Right lobe of liver (tissue), 4 donors: ENCODE measurements around the gene SLC25A42.

Source experiments
- CTCF ChIP-seq, 4 donors: fragments of 200-600 bp in 3 of 4; fragments of 450-650 bp in 1 of 4; IDR thresholded peaks; one replicate each; pipeline versions ENCODE4 v1.5.1 to v1.8.0; 2016 to 2022; ENCODE audit warnings: antibody characterized with exemption in 4 of 4, mild to moderate bottlenecking in 2 of 4
- POLR2A ChIP-seq: fragments of 450-650 bp; IDR thresholded peaks from one replicate; pipeline ENCODE4 v1.6.1; 2017; ENCODE audit warnings: antibody characterized with exemption, mild to moderate bottlenecking
- donor health status: DM: no; HTN: no; CAD: no.
- donor health status: DM: no; HTN: no; CAD: no.
- donor health status: DM: no; HTN: yes; CAD: no.

- no peak for TF ChIP-seq CTCF (IDR thresholded peaks at IDR 0.05)
- no peak for TF ChIP-seq POLR2A
Observed at GRCh38 chr19:19151418-19151817, 87.6 kb downstream of the SLC25A42 start.
